AG04449 (cell line): ENCODE data around the gene SELENOO.

Source experiments
- CTCF ChIA-PET: fragments of 350-600 bp; formaldehyde crosslinking; extraction: SDS; loops from one replicate; lab custom pipeline; 2021; ENCODE audit warnings: antibody characterized with exemption; lab: Yijun Ruan, JAX
- POLR2A ChIA-PET: fragments of 400-600, 350-600 bp; formaldehyde crosslinking; extraction: SDS; loops from one replicate; lab custom pipeline; 2020; ENCODE audit warnings: antibody characterized with exemption, inconsistent platforms; lab: Yijun Ruan, JAX
- DNase-seq: peaks from one replicate; pipeline ENCODE4 v3.0.0-alpha.2; 2010; ENCODE audit warnings: low read depth, low spot score
- H3K4me3 ChIP-seq: 2 replicates; pipeline ENCODE4 v1.5.1; 2011; ENCODE audit warnings: low read depth, mild to moderate bottlenecking, control low read depth, low read length
- CTCF ChIP-seq: IDR thresholded peaks from one replicate; pipeline ENCODE4 v1.5.1; 2011; ENCODE audit warnings: mild to moderate bottlenecking, moderate library complexity, low read length, control low read depth, inconsistent platforms; ENCODE audit not compliant: insufficient read depth; ENCODE audit errors: missing control alignments

The SELENOO gene

GRCh38 chr22:50178871-50179869, 21.6 kb upstream of the SELENOO start:
- no peak overlapping the region for H3K4me3 ChIP-seq
- ChIA-PET CTCF (no interaction called here), POLR2A (no interaction called here)
- DNase-seq, result no peak
- TF ChIP-seq CTCF, result no peak

- POLR2A ChIA-PET, result no interaction called here
- CTCF ChIA-PET, result no interaction called here
- H3K4me3 ChIP-seq, result no peak overlapping the region
- DNase-seq, result no peak
- no peak for TF ChIP-seq CTCF
Observed at GRCh38 chr22:50179937-50180726, 20.7 kb upstream of the SELENOO start.

- DNase-seq, result no peak
- H3K4me3 ChIP-seq, result no peak overlapping the region
- POLR2A ChIA-PET, result no interaction called here
- TF ChIP-seq CTCF, result no peak
- CTCF ChIA-PET, result no interaction called here
Observed at GRCh38 chr22:50180727-50181521, 19.9 kb upstream of the SELENOO start.

GRCh38 chr22:50182176-50183081, 18.4 kb upstream of the SELENOO start:
- no peak overlapping the region for H3K4me3 ChIP-seq
- TF ChIP-seq CTCF, result no peak
- ChIA-PET POLR2A (no interaction called here), CTCF (no interaction called here)
- no peak for DNase-seq

GRCh38 chr22:50183141-50183971, 17.5 kb upstream of the SELENOO start:
- ChIA-PET CTCF (interaction anchor here (1.0 kb wide), 1 partner anchor 25 kb away, joined by 3 read pairs; no protein-coding TSS in a partner anchor), POLR2A (no interaction called here)
- no peak overlapping the region for H3K4me3 ChIP-seq
- TF ChIP-seq CTCF, result no peak
- no peak for DNase-seq
